Left lung (tissue), 10 donors: ENCODE results near the gene GPHN. TPM values are rescaled to one million over a fixed set of nuclear protein-coding genes. Genes with fewer than 3 reads are reported as not detected.

Source experiments
- ATAC-seq: fragments of 200-7000 bp; cut with Tn5 transposase; one replicate; pipeline ENCODE4 v1.9.1; 2020; ENCODE audit warnings: moderate library complexity
- DNase-seq, 4 donors: peaks; one replicate each; pipeline ENCODE4 v3.0.0-alpha.2; 2013 to 2020
- H3K27ac ChIP-seq, 2 donors: fragments of 200-600 bp; sonication (generic) in 1 of 2; one replicate each; pipeline versions ENCODE4 v1.5.0 to v1.8.0; 2020 to 2021
- H3K27me3 ChIP-seq, 2 donors: fragments of 200-600 bp; sonication (generic) in 1 of 2; one replicate each; pipeline versions ENCODE4 v1.5.0 to v1.8.0; 2020 to 2021
- H3K36me3 ChIP-seq, 2 donors: fragments of 200-600 bp; sonication (generic) in 1 of 2; one replicate each; pipeline versions ENCODE4 v1.5.0 to v1.8.0; 2020 to 2021
- H3K4me1 ChIP-seq, 2 donors: fragments of 200-600 bp; one replicate each; pipeline ENCODE4 v1.8.0; 2021
- H3K4me3 ChIP-seq, 2 donors: fragments of 200-600 bp; sonication (generic) in 1 of 2; one replicate each; pipeline versions ENCODE4 v1.5.0 to v1.8.0; 2020 to 2021; ENCODE audit warnings: mild to moderate bottlenecking in 1 of 2
- H3K9me3 ChIP-seq, 2 donors: fragments of 200-600 bp; sonication (generic) in 1 of 2; one replicate each; pipeline versions ENCODE4 v1.5.0 to v1.8.0; 2020 to 2021
- CTCF ChIP-seq, 2 donors: fragments of 200-600 bp; sonication (generic) in 1 of 2; IDR thresholded peaks; one replicate each; pipeline versions ENCODE4 v1.5.0 to v1.8.0; 2021; ENCODE audit warnings: antibody characterized with exemption in 2 of 2
- intact Hi-C, 2 donors: fragments of 100-400 bp; cut with DNase I; formaldehyde crosslinking; loops; one replicate each; pipeline versions ENCODE4 v1.11.2 to v1.14.2; 2022
- polyA plus RNA-seq, 6 donors: library from polyadenylated mRNA; unstranded; fragments of 120-200 nt; gene quantifications; one replicate each; pipeline ENCODE4 v1.2.1, GENCODE V29; 2013; ENCODE audit not compliant: insufficient read length in 6 of 6
- total RNA-seq, 2 donors: library from RNA; stranded (reverse); fragmentation: NEBNext Ultra II Directional; extraction: Animal tissue kit (Norgen Biotek cat#: 25700); gene quantifications; one replicate each; pipeline ENCODE4 v1.2.1, GENCODE V29; 2021
- donor health status: DM: no; HTN: yes; CAD: no.
- donor health status: DM: no; HTN: no; CAD: no.

GPHN gene
- total and polyA plus RNA-seq, 8 donors, result 22.6 to 31.1 (median 25.7) TPM

- TF ChIP-seq CTCF (IDR thresholded peaks at IDR 0.05), result no peak
- intact Hi-C loops, result no loop called here
- no peaks in the 10 kb centered on the region for H3K36me3 ChIP-seq
- H3K27me3 ChIP-seq, result no peaks in the 10 kb centered on the region
- no peak overlapping the region for H3K27ac ChIP-seq
- no peak overlapping the region for H3K4me3 ChIP-seq
- no peaks in the 10 kb centered on the region for H3K4me1 ChIP-seq
- H3K9me3 ChIP-seq, result no peaks in the 10 kb centered on the region
- ATAC-seq (no peak), DNase-seq (no peak)
Observed at GRCh38 chr14:67162385-67162784, 654.4 kb downstream of the GPHN start.

- DNase-seq, result peak in 2 of 4 donors; percentile 31 to 59
- no peaks in the 10 kb centered on the region for H3K4me1 ChIP-seq
- H3K9me3 ChIP-seq, result no peaks in the 10 kb centered on the region
- intact Hi-C loops, result no loop called here
- no peak overlapping the region for H3K27ac ChIP-seq
- no peaks in the 10 kb centered on the region for H3K27me3 ChIP-seq
- peak; percentile 55 to 56 for TF ChIP-seq CTCF (IDR thresholded peaks at IDR 0.05)
- ATAC-seq, result peak; percentile 88
- peaks cover 0 to under 1% of the 10 kb centered on the region in 2 donors for H3K36me3 ChIP-seq
- no peak overlapping the region for H3K4me3 ChIP-seq
Observed at GRCh38 chr14:67166450-67166853, 658.5 kb downstream of the GPHN start.

- H3K27me3 ChIP-seq, result no peaks in the 10 kb centered on the region
- no peak overlapping the region for H3K4me3 ChIP-seq
- intact Hi-C loops, result no loop called here
- no peaks in the 10 kb centered on the region for H3K4me1 ChIP-seq
- peaks cover 0 to 8% of the 10 kb centered on the region in 2 donors for H3K36me3 ChIP-seq
- ATAC-seq (peak; percentile 32), DNase-seq (no peak)
- H3K27ac ChIP-seq, result no peak overlapping the region
- H3K9me3 ChIP-seq, result no peaks in the 10 kb centered on the region
- TF ChIP-seq CTCF (IDR thresholded peaks at IDR 0.05), result no peak
Observed at GRCh38 chr14:67167420-67168109, 659.6 kb downstream of the GPHN start.

- ATAC-seq (no peak), DNase-seq (no peak)
- no peaks in the 10 kb centered on the region for H3K4me1 ChIP-seq
- peaks cover 0 to 8% of the 10 kb centered on the region in 2 donors for H3K36me3 ChIP-seq
- H3K4me3 ChIP-seq, result no peak overlapping the region
- intact Hi-C loops, result no loop called here
- no peaks in the 10 kb centered on the region for H3K9me3 ChIP-seq
- TF ChIP-seq CTCF (IDR thresholded peaks at IDR 0.05), result no peak
- no peaks in the 10 kb centered on the region for H3K27me3 ChIP-seq
- no peak overlapping the region for H3K27ac ChIP-seq
Observed at GRCh38 chr14:67168110-67168441, 660.1 kb downstream of the GPHN start.

GRCh38 chr14:67170660-67171059, 662.7 kb downstream of the GPHN start:
- TF ChIP-seq CTCF (IDR thresholded peaks at IDR 0.05), result no peak
- Histone ChIP-seq H3K4me1 (no peaks in the 10 kb centered on the region), H3K27ac (no peak overlapping the region), H3K4me3 (no peak overlapping the region), H3K9me3 (peaks cover 0 to 22% of the 10 kb centered on the region in 2 donors), H3K36me3 (peaks cover 0 to 8% of the 10 kb centered on the region in 2 donors), H3K27me3 (no peaks in the 10 kb centered on the region)
- ATAC-seq (no peak), DNase-seq (no peak)
- intact Hi-C loops, result no loop called here
